ENCODE measurements around the gene FOXD4L4. TPM values are rescaled to one million over a fixed set of nuclear protein-coding genes. Genes with fewer than 3 reads are reported as not detected.

The FOXD4L4 gene
- 0.03 TPM in 1 of 5 replicates, not detected in the others for total RNA-seq (2022; extraction: Qiagen RNA extraction; ENCODE audit: low read depth)

GRCh38 chr9:65737096-65737564 lies at the start of gene FOXD4L4:
Gene FOXD4L4, plus strand, starts transcription at chr9:65737146. Its CDS starts 0 bp downstream, at chr9:65737146.

Other genes with a start within 250 kb of the FOXD4L4 start
- 62.8 to 83.5 TPM (median 69.3 TPM) in 5 replicates for gene ZNG1E, start 61.2 kb upstream of the FOXD4L4 start, total RNA-seq (2022; extraction: Qiagen RNA extraction; ENCODE audit: low read depth)

Measured in A549 treated with RU486 at 1 μM for 4 hours (cell line).